ENCODE data around the gene PSMA6. TPM values are rescaled to one million over a fixed set of nuclear protein-coding genes. Genes with fewer than 3 reads are reported as not detected.
"Not testable (repeated sequence)": the region's sequence is repeated elsewhere in the genome, so short reads cannot be mapped to it uniquely, and the experiment has no call there.

Gene PSMA6
- total RNA-seq, 4 donors from 2014 or later, result 95.6 to 244 (median 169) TPM

- intact Hi-C loops (cut with DNase I), result no loop called here
- no peaks in the 10 kb centered on the region for H3K9me3 ChIP-seq
- 77 to 79% methylated on average over 7 to 11 of the region's 13 CpGs for WGBS, 2 donors
- H3K27me3 ChIP-seq, result no peaks in the 10 kb centered on the region
- no peak overlapping the region for H3K4me3 ChIP-seq
- no peak overlapping the region for H3K27ac ChIP-seq
- H3K36me3 ChIP-seq, result no peaks in the 10 kb centered on the region
- TF ChIP-seq POLR2A (IDR thresholded peaks at IDR 0.05) (no peak), CTCF (IDR thresholded peaks at IDR 0.05) (no peak)
- no peak for DNase-seq
- peaks cover 5 to 27% (median 13%) of the 10 kb centered on the region in 3 donors for H3K4me1 ChIP-seq
Measured at GRCh38 chr14:35347323-35348043, 55.3 kb downstream of the PSMA6 start.

GRCh38 chr14:35348044-35348380 lies 55.8 kb downstream of the PSMA6 start:
- H3K9me3 ChIP-seq; H3K36me3 ChIP-seq; H3K27ac ChIP-seq; H3K27me3 ChIP-seq; DNase-seq; intact Hi-C loops (cut with DNase I); H3K4me3 ChIP-seq: not testable (repeated sequence)
- WGBS, 2 donors, result 75 to 80% methylated on average over 6 of the region's 6 CpGs
- peaks cover 0 to 22% (median 8%) of the 10 kb centered on the region in 3 donors for H3K4me1 ChIP-seq

- Histone ChIP-seq H3K4me1 (peaks cover 0 to 17% (median 0%) of the 10 kb centered on the region in 3 donors), H3K36me3 (no peaks in the 10 kb centered on the region), H3K27ac (no peak overlapping the region), H3K4me3 (no peak overlapping the region), H3K27me3 (no peaks in the 10 kb centered on the region), H3K9me3 (no peaks in the 10 kb centered on the region)
- 84 to 90% methylated on average over 9 to 11 of the region's 12 CpGs for WGBS, 2 donors
- intact Hi-C loops (cut with DNase I), result no loop called here
- DNase-seq, result no peak
- TF ChIP-seq POLR2A (IDR thresholded peaks at IDR 0.05), result no peak
- no peak for TF ChIP-seq CTCF (IDR thresholded peaks at IDR 0.05)
Measured at GRCh38 chr14:35349496-35350365, 57.5 kb downstream of the PSMA6 start.

- H3K27me3 ChIP-seq, result no peaks in the 10 kb centered on the region
- H3K27ac ChIP-seq, result no peak overlapping the region
- intact Hi-C loops (cut with DNase I), result no loop called here
- no peak for DNase-seq
- no peaks in the 10 kb centered on the region for H3K36me3 ChIP-seq
- no peak for TF ChIP-seq CTCF (IDR thresholded peaks at IDR 0.05)
- TF ChIP-seq POLR2A (IDR thresholded peaks at IDR 0.05), result no peak
- H3K9me3 ChIP-seq, result no peaks in the 10 kb centered on the region
- peaks cover 0 to 32% (median 0%) of the 10 kb centered on the region in 3 donors for H3K4me1 ChIP-seq
- WGBS, 2 donors, result 93 to 97% methylated on average over 3 of the region's 3 CpGs
- no peak overlapping the region for H3K4me3 ChIP-seq
Measured at GRCh38 chr14:35351497-35351896, 59.3 kb downstream of the PSMA6 start.

- Histone ChIP-seq H3K27me3 (no peaks in the 10 kb centered on the region), H3K9me3 (no peaks in the 10 kb centered on the region), H3K4me1 (peaks cover 0 to 35% (median 0%) of the 10 kb centered on the region in 3 donors), H3K36me3 (no peaks in the 10 kb centered on the region), H3K27ac (no peak overlapping the region), H3K4me3 (no peak overlapping the region)
- intact Hi-C loops (cut with DNase I), result no loop called here
- 76 to 93% methylated on average over 4 of the region's 4 CpGs for WGBS, 2 donors
- TF ChIP-seq POLR2A (IDR thresholded peaks at IDR 0.05) (no peak), CTCF (IDR thresholded peaks at IDR 0.05) (no peak)
- DNase-seq, result no peak
Measured at GRCh38 chr14:35351897-35352273, 59.7 kb downstream of the PSMA6 start.
